CD4-positive, alpha-beta T cell (primary cell): Measurements from ENCODE around the gene SLF2. TPM values are rescaled to one million over a fixed set of nuclear protein-coding genes. Genes with fewer than 3 reads are reported as not detected.

ENCODE experiments used
- ATAC-seq: fragments of 200-7000 bp; cut with Tn5 transposase; one replicate; pipeline ENCODE4 v1.10.0; 2022; ENCODE audit warnings: mild to moderate bottlenecking; ENCODE audit not compliant: poor library complexity
- CTCF ChIA-PET: fragments of 350-600 bp; sonication (Branson Sonifier 250); formaldehyde crosslinking; loops from one replicate; lab custom pipeline; 2021; ENCODE audit warnings: antibody characterized with exemption, inconsistent platforms; lab: Charles Lee
- POLR2A ChIA-PET: fragments of 350-600 bp; sonication (Branson Sonifier 250); formaldehyde crosslinking; loops from one replicate; lab custom pipeline; 2021; ENCODE audit warnings: antibody characterized with exemption, inconsistent platforms; lab: Charles Lee
- DNase-seq, 14 experiments: peaks; one replicate each; pipeline ENCODE4 v3.0.0-alpha.2; 2013 to 2020; ENCODE audit warnings: mixed read lengths in 2 of 14
- H3K27ac ChIP-seq, 2 donors: one replicate each; pipeline versions ENCODE4 v1.5.1 to v1.7.0; 2013; ENCODE audit warnings: low read length in 2 of 2, low read depth in 1 of 2, mild to moderate bottlenecking in 1 of 2
- H3K27me3 ChIP-seq, 2 experiments: 1 replicate in 1 of 2; 2 replicates in 1 of 2; pipeline versions ENCODE4 v1.6.1 to v1.7.0; 2013; ENCODE audit warnings: low read length in 2 of 2, control low read depth in 1 of 2, mild to moderate bottlenecking in 1 of 2, moderate library complexity in 1 of 2; ENCODE audit not compliant: insufficient read depth in 2 of 2, control insufficient read depth in 1 of 2
- H3K36me3 ChIP-seq: one replicate; pipeline ENCODE4 v1.6.1; 2013; ENCODE audit warnings: low read length, control low read depth; ENCODE audit not compliant: insufficient read depth
- H3K4me1 ChIP-seq: one replicate; pipeline ENCODE4 v1.6.1; 2013; ENCODE audit warnings: low read length, control low read depth; ENCODE audit not compliant: insufficient read depth
- H3K4me3 ChIP-seq: one replicate; pipeline ENCODE4 v1.5.1; 2013; ENCODE audit warnings: mild to moderate bottlenecking, low read length, moderate library complexity
- H3K9me3 ChIP-seq, 2 experiments: 1 replicate in 1 of 2; 2 replicates in 1 of 2; pipeline versions ENCODE4 v1.6.1 to v1.7.0; 2013; ENCODE audit warnings: low read length in 2 of 2, mild to moderate bottlenecking in 2 of 2, control low read depth in 1 of 2, moderate library complexity in 1 of 2; ENCODE audit not compliant: control insufficient read depth in 1 of 2, insufficient read depth in 1 of 2
- H3K27ac Mint-ChIP-seq: one replicate; pipeline ENCODE4 v1.8.0; 2020; ENCODE audit warnings: mixed read lengths
- H3K27me3 Mint-ChIP-seq: one replicate; pipeline ENCODE4 v1.8.0; 2021; ENCODE audit warnings: mixed read lengths
- H3K36me3 Mint-ChIP-seq: one replicate; pipeline ENCODE4 v1.8.0; 2021; ENCODE audit warnings: low read depth, mixed read lengths
- H3K4me1 Mint-ChIP-seq: one replicate; pipeline ENCODE4 v1.8.0; 2021; ENCODE audit warnings: low read depth, mixed read lengths
- H3K4me3 Mint-ChIP-seq: one replicate; pipeline ENCODE4 v1.8.0; 2020; ENCODE audit warnings: mild to moderate bottlenecking, mixed read lengths
- H3K9me3 Mint-ChIP-seq: one replicate; pipeline ENCODE4 v1.8.0; 2020; ENCODE audit warnings: mixed read lengths
- CTCF ChIP-seq: fragments of 200-600 bp; IDR thresholded peaks from one replicate; pipeline ENCODE4 v1.8.0; 2022; ENCODE audit warnings: antibody characterized with exemption, mild to moderate bottlenecking
- intact Hi-C, 2 experiments: fragments of 100-400 bp; cut with DNase I in 1 of 2; cut with micrococcal nuclease in 1 of 2; formaldehyde crosslinking; loops; one replicate each; pipeline versions ENCODE4 v1.15.1 to v1.9.0; 2023 to 2025; cut with DNase I, micrococcal nuclease
- total RNA-seq, 174 experiments: library from RNA in 2 of 174; stranded (reverse) in 2 of 174; gene quantifications; one replicate each; pipeline ENCODE4 v1.2.3 and lab custom pipeline; 2021 to 2026

The SLF2 gene
- total RNA-seq, 2 experiments from 2014 or later, result 11.1 TPM

- no peaks in the 10 kb centered on the region for H3K27me3 Mint-ChIP-seq
- Histone ChIP-seq H3K9me3 (no peaks in the 10 kb centered on the region), H3K27ac (no peak overlapping the region), H3K27me3 (no peaks in the 10 kb centered on the region), H3K4me1 (no peaks in the 10 kb centered on the region), H3K4me3 (no peak overlapping the region), H3K36me3 (peaks cover 77% of the 10 kb centered on the region)
- DNase-seq (no peak), ATAC-seq (no peak)
- peaks cover 6% of the 10 kb centered on the region for H3K4me1 Mint-ChIP-seq
- intact Hi-C loops, result loop anchor here in 1 of 2 experiments (5.0 kb wide), 1 partner anchor 368 kb away; no protein-coding TSS in a partner anchor
- no peak overlapping the region for H3K4me3 Mint-ChIP-seq
- ChIA-PET CTCF (no interaction called here), POLR2A (no interaction called here)
- H3K9me3 Mint-ChIP-seq, result no peaks in the 10 kb centered on the region
- no peak for TF ChIP-seq CTCF
- H3K27ac Mint-ChIP-seq, result no peak overlapping the region
- H3K36me3 Mint-ChIP-seq, result peaks cover 84% of the 10 kb centered on the region
Observed at GRCh38 chr10:100930368-100930767, 17.6 kb downstream of the SLF2 start.

GRCh38 chr10:100934084-100934659 is 21.4 kb downstream of the SLF2 start:
- Mint-ChIP-seq H3K27ac (no peak overlapping the region), H3K36me3 (peaks cover 67% of the 10 kb centered on the region), H3K4me1 (no peaks in the 10 kb centered on the region), H3K4me3 (no peak overlapping the region), H3K27me3 (no peaks in the 10 kb centered on the region), H3K9me3 (no peaks in the 10 kb centered on the region)
- ATAC-seq (no peak), DNase-seq (peak in 2 of 14 experiments; percentile 30 to 32)
- Histone ChIP-seq H3K9me3 (no peaks in the 10 kb centered on the region), H3K36me3 (peaks cover 72% of the 10 kb centered on the region), H3K4me1 (no peaks in the 10 kb centered on the region), H3K4me3 (no peak overlapping the region), H3K27me3 (no peaks in the 10 kb centered on the region), H3K27ac (no peak overlapping the region)
- TF ChIP-seq CTCF, result peak; percentile 57
- ChIA-PET CTCF (no interaction called here), POLR2A (no interaction called here)
- intact Hi-C loops, result loop anchor here in 1 of 2 experiments (5.0 kb wide), 1 partner anchor 372 kb away; no protein-coding TSS in a partner anchor

GRCh38 chr10:100939763-100940344 is 27.1 kb downstream of the SLF2 start:
- Histone ChIP-seq H3K4me3 (no peak overlapping the region), H3K27me3 (no peaks in the 10 kb centered on the region), H3K9me3 (no peaks in the 10 kb centered on the region), H3K27ac (no peak overlapping the region), H3K36me3 (peaks cover 60% of the 10 kb centered on the region), H3K4me1 (peaks cover 4% of the 10 kb centered on the region)
- peaks cover 69% of the 10 kb centered on the region for H3K36me3 Mint-ChIP-seq
- H3K4me3 Mint-ChIP-seq, result no peak overlapping the region
- DNase-seq (no peak), ATAC-seq (no peak)
- TF ChIP-seq CTCF, result no peak
- H3K4me1 Mint-ChIP-seq, result peaks cover 15% of the 10 kb centered on the region
- intact Hi-C loops, result no loop called here
- H3K27me3 Mint-ChIP-seq, result no peaks in the 10 kb centered on the region
- no peaks in the 10 kb centered on the region for H3K9me3 Mint-ChIP-seq
- CTCF ChIA-PET, result no interaction called here
- POLR2A ChIA-PET, result no interaction called here
- no peak overlapping the region for H3K27ac Mint-ChIP-seq
